IgD-negative memory B cell (primary cell): Measurements from ENCODE around the gene PACC1. TPM values are rescaled to one million over a fixed set of nuclear protein-coding genes. Genes with fewer than 3 reads are reported as not detected.
"Not testable (repeated sequence)": the region's sequence is repeated elsewhere in the genome, so short reads cannot be mapped to it uniquely, and the experiment has no call there.

Experiments used
- H3K27ac Mint-ChIP-seq, 3 donors: one replicate each; pipeline ENCODE4 v1.8.0; 2020 to 2022; ENCODE audit warnings: mild to moderate bottlenecking in 3 of 3, mixed read lengths in 3 of 3, moderate library complexity in 1 of 3
- H3K27me3 Mint-ChIP-seq: one replicate; pipeline ENCODE4 v1.8.0; 2021; ENCODE audit warnings: mixed read lengths
- H3K36me3 Mint-ChIP-seq: one replicate; pipeline ENCODE4 v1.8.0; 2020; ENCODE audit warnings: mild to moderate bottlenecking, mixed read lengths
- H3K4me1 Mint-ChIP-seq, 3 donors: one replicate each; pipeline ENCODE4 v1.8.0; 2020 to 2022; ENCODE audit warnings: mixed read lengths in 3 of 3, mild to moderate bottlenecking in 1 of 3
- H3K4me3 Mint-ChIP-seq, 4 donors: one replicate each; pipeline ENCODE4 v1.8.0; 2020 to 2022; ENCODE audit warnings: mild to moderate bottlenecking in 4 of 4, mixed read lengths in 4 of 4, moderate library complexity in 3 of 4
- H3K9me3 Mint-ChIP-seq, 3 donors: one replicate each; pipeline ENCODE4 v1.8.0; 2020 to 2021; ENCODE audit warnings: mixed read lengths in 3 of 3, mild to moderate bottlenecking in 1 of 3
- polyA plus RNA-seq: library from polyadenylated mRNA; unstranded; fragments of 300-500 nt; fragmentation: Illumina TruSeq; gene quantifications from one replicate; pipeline ENCODE4 v1.2.3, GENCODE V29; 2021

The PACC1 gene
- polyA plus RNA-seq, 1 donor from 2014 or later, result 14.7 TPM

DNA sequence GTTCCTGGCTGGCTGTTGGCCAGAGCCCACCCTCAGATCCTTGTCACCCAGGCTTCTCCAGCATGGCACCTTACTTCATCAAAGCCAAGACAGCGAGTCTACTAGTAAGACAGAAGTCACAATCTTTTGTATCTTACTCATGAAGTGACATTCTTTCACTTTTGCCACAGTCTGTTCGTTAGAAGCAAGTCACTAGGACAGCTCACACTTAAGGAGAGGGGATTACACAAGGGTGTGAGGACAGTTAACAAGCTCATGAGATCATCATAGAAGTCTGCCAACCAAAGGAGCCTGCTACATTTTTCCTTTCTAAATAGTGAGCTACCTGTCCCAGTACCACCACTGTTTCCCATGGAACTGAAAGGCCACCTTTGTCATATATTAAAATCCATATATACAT is 61.5 kb downstream of the PACC1 start:
- H3K27me3 Mint-ChIP-seq, result no peaks in the 10 kb centered on the region
- H3K9me3 Mint-ChIP-seq, result no peaks in the 10 kb centered on the region
- no peaks in the 10 kb centered on the region for H3K36me3 Mint-ChIP-seq
- H3K27ac Mint-ChIP-seq, result peak overlapping the region in 1 of 3 donors; percentile 29
- no peak overlapping the region for H3K4me3 Mint-ChIP-seq
- H3K4me1 Mint-ChIP-seq, result no peaks in the 10 kb centered on the region

DNA sequence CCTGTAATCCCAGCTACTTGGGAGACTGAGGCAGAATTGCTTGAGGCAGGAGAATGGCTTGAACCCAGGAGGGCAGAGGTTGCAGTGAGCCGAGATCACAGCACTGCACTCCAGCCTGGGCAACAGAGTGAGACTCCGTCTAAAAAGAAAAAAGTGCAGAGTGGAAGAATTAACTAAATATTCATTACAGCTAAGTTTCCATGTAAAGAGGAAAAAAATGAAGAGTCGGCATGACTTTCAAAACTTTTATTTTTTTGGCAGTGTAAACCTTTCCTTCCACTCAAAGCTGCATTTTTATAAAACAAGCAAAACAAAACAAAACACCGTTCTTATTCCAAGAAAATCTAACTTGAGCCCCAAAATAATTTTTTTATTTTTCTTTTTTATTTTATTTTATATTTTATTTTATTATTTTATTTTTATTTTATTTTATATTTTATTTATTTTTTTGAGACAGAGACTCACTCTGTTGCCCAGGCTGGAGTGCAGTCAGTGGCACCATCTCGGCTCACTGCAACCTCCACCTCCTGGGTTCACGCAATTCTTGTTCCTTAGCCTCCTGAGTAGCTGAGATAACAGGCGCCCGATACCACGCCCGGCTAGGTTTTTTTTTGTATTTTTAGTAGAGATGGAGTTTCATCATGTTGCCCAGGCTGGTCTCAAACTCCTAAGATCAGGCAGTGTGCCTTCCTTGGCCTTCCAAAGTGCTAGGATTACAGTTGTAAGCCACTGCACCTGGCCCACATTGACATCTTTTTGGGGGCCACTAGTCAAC is 62.9 kb downstream of the PACC1 start:
- Mint-ChIP-seq H3K36me3 (no peaks in the 10 kb centered on the region), H3K4me3 (no peak overlapping the region), H3K27ac (peak overlapping the region in 1 of 3 donors; percentile 71), H3K4me1 (no peaks in the 10 kb centered on the region), H3K27me3 (no peaks in the 10 kb centered on the region), H3K9me3 (no peaks in the 10 kb centered on the region)

DNA sequence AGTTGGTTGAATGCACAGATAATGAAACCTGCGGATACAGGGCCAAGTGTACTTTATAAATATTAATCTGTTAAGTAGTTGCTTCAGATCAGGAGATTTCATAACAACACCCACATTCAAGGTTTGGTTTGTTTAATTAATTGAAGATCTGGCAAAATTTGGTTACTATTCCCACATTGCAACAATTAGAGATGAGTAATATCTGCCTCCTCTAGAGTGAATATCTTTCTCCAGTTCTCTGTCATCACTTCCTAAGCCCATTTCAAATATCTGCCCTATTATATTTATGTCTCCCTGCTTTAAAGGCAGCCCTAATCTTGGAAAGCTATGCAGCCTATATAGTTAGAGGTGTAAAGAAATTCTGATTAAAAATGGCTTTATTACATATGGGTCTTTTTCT is 68.1 kb downstream of the PACC1 start:
- H3K4me3 Mint-ChIP-seq, result no peak overlapping the region
- H3K27ac Mint-ChIP-seq, result no peak overlapping the region
- H3K4me1 Mint-ChIP-seq, result peaks cover 0 to 2% (median 0%) of the 10 kb centered on the region in 3 donors
- H3K36me3 Mint-ChIP-seq, result no peaks in the 10 kb centered on the region
- no peaks in the 10 kb centered on the region for H3K27me3 Mint-ChIP-seq
- H3K9me3 Mint-ChIP-seq, result no peaks in the 10 kb centered on the region

DNA sequence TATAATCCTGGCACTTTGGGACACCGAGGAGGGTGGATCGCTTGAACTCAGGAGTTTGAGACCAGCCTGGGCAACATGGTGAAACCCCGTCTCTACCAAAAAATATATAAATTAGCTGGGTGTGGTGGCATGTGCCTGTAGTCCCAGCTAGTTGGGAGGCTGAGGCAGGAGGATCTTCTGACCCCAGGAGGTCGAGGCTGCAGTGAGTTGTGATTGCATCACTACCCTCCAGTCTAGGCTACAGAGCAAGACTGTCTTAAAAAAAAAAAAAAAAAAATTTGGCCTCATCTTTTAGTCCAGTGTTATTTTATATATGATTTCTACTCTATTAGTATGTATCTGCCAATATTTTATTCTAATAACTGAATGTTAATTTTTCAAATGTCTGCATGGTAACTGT is 69.8 kb downstream of the PACC1 start:
- Mint-ChIP-seq H3K27ac (no peak overlapping the region), H3K4me1 (peaks cover 0 to 2% (median 2%) of the 10 kb centered on the region in 3 donors), H3K36me3 (no peaks in the 10 kb centered on the region)

DNA sequence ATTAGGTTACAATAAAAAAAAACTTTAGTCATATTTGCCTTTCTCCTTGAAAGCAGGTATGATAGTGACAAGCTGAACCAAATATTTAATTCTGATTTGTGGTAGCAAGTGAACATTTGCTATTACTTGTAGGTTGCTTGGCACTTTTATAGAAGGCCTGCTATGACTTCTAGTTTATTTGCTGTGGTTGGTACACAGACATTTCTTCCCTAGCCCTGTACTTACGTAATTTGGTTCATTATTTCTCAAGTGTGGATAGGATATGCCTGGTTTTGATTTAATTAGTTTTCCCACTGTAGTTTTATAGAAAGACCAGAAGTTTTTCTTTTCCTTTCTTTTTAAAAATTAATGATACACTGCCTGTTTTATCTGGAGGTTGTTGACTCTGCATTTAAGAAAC is 73.6 kb downstream of the PACC1 start:
- H3K36me3 Mint-ChIP-seq, result no peaks in the 10 kb centered on the region
- no peaks in the 10 kb centered on the region for H3K9me3 Mint-ChIP-seq
- H3K4me3 Mint-ChIP-seq, result no peak overlapping the region
- H3K27me3 Mint-ChIP-seq, result no peaks in the 10 kb centered on the region
- peaks cover 2 to 3% (median 2%) of the 10 kb centered on the region in 3 donors for H3K4me1 Mint-ChIP-seq
- H3K27ac Mint-ChIP-seq, result peak overlapping the region in 1 of 3 donors; percentile 28

More for the DNA sequence above, 69.8 kb downstream of the PACC1 start:
- H3K4me3 Mint-ChIP-seq, result no peak overlapping the region
- no peaks in the 10 kb centered on the region for H3K27me3 Mint-ChIP-seq
- no peaks in the 10 kb centered on the region for H3K9me3 Mint-ChIP-seq

DNA sequence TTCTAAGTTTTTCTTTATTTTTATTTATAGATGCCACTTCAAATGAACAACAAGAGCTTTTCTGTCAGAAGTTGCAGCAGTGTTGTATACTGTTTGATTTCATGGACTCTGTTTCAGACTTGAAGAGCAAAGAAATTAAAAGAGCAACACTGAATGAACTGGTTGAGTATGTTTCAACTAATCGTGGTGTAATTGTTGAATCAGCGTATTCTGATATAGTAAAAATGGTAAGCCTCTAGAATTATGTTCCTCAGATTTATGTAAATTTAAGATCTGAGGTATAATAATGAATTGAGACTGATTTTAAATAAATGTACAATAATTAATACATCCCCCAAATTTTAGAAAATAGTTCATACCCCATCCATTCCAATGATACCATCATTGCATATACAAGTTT is 85.6 kb downstream of the PACC1 start:
- peaks cover 5% of the 10 kb centered on the region for H3K36me3 Mint-ChIP-seq
- peaks cover 5 to 16% (median 10%) of the 10 kb centered on the region in 3 donors for H3K4me1 Mint-ChIP-seq
- no peak overlapping the region for H3K27ac Mint-ChIP-seq
- no peaks in the 10 kb centered on the region for H3K27me3 Mint-ChIP-seq
- H3K9me3 Mint-ChIP-seq, result no peaks in the 10 kb centered on the region
- no peak overlapping the region for H3K4me3 Mint-ChIP-seq

DNA sequence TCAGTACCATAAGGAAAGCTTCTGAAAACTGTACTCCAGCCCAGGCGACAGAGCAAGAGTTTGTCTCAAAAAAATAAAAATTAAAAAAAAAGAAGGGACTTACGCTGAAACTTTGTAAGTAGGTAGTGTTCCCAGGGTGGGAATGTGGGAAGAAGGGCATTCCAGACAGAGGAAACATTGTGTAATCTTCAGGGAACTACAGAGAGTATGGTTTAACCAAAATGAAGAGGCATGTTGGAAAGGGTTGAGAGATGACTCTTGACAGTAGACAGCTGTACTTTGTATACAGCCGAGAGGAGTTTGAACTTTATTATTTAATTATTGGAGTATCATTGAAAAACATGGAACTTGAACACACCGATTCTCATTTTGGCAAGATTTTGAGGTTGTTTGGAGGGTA is 86.4 kb downstream of the PACC1 start:
- no peaks in the 10 kb centered on the region for H3K9me3 Mint-ChIP-seq
- H3K36me3 Mint-ChIP-seq, result peaks cover 1% of the 10 kb centered on the region
- no peak overlapping the region for H3K4me3 Mint-ChIP-seq
- no peaks in the 10 kb centered on the region for H3K27me3 Mint-ChIP-seq
- H3K27ac Mint-ChIP-seq, result no peak overlapping the region
- H3K4me1 Mint-ChIP-seq, result peaks cover 5 to 20% (median 10%) of the 10 kb centered on the region in 3 donors

DNA sequence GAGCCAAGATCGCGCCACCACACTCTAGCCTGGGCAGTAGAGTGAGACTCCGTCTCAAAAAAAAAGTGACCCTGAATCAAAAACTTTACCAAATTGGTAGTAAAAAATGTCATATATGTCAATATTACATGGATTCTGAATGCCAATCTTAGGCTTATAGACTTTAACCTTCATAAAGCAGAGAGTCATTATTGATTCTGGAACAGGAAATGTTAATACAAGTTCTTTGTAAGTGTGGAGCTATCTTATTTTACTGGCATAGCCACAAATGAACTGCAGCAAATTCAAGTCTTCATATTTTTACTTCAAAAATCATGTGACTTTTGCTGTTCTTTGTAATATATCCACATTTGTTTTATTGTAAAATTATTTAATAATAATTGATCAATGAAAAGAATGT is 88.1 kb downstream of the PACC1 start:
- H3K4me1 Mint-ChIP-seq, result peaks cover 7 to 23% (median 10%) of the 10 kb centered on the region in 3 donors
- H3K4me3 Mint-ChIP-seq, result no peak overlapping the region
- H3K27me3 Mint-ChIP-seq, result no peaks in the 10 kb centered on the region
- no peak overlapping the region for H3K27ac Mint-ChIP-seq
- H3K36me3 Mint-ChIP-seq, result peaks cover 1% of the 10 kb centered on the region
- no peaks in the 10 kb centered on the region for H3K9me3 Mint-ChIP-seq

DNA sequence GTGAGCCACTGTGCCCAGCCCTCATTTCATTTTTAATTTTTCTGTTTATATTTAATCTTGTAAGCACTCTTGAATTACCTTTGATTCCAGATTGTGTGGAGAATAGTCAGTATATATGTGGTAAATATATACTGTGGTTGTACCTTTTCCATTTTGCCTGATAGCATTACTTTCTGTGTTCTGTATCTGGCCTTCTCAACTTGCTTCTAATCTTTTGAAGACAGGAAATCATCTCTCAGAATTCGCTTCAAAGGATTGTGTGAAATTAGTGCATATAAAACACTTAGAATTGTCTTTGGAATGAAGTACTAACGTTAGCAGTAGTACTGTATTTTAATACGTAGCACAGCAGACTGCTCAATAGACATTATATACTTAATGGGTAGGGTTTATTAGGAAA is 91.6 kb downstream of the PACC1 start:
- H3K36me3 Mint-ChIP-seq, result no peaks in the 10 kb centered on the region
- no peaks in the 10 kb centered on the region for H3K9me3 Mint-ChIP-seq
- peak overlapping the region in 1 of 3 donors; percentile 53 for H3K27ac Mint-ChIP-seq
- peaks cover 7 to 23% (median 15%) of the 10 kb centered on the region in 3 donors for H3K4me1 Mint-ChIP-seq
- no peaks in the 10 kb centered on the region for H3K27me3 Mint-ChIP-seq
- no peak overlapping the region for H3K4me3 Mint-ChIP-seq

DNA sequence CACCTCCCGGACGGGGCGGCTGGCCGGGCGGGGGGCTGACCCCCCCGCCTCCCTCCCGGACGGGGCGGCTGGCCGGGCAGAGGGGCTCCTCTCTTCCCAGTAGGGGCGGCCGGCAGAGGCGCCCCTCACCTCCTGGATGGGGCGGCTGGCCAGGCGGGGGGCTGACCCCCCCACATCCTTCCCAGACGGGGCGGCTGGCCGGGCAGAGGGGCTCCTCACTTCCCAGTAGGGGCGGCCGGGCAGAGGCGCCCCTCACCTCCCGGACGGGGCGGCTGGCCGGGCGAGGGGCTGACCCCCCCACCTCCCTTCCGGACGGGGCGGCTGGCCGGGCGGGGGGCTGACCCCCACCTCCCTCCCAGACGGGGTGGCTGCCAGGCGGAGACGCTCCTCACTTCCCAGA is 93.7 kb downstream of the PACC1 start:
- H3K27me3 Mint-ChIP-seq, H3K36me3 Mint-ChIP-seq, H3K27ac Mint-ChIP-seq, H3K9me3 Mint-ChIP-seq, H3K4me3 Mint-ChIP-seq: not testable (repeated sequence)
- H3K4me1 Mint-ChIP-seq, result peaks cover 14 to 34% (median 25%) of the 10 kb centered on the region in 3 donors

DNA sequence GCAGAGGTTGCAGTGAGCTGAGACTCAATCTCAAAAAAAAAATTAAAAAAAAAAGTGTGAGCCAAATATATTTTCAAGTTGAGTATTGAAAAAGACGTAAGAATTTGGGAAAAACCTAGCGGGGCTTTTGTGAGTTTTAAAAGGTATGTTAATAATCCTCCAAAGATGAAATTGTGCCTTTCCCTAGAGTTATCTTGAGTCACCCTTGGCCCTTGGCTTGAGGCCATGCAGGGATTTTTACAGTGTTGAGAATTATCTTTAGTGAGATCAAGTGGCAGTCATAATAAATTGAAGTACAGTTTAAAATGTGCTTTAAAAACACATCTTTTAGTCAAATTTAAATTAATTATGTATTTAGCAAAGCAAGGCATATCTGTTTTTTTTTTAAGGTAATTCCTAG is 96.8 kb downstream of the PACC1 start:
- H3K36me3 Mint-ChIP-seq, result peaks cover 5% of the 10 kb centered on the region
- no peaks in the 10 kb centered on the region for H3K27me3 Mint-ChIP-seq
- peak overlapping the region in 1 of 3 donors; percentile 21 for H3K27ac Mint-ChIP-seq
- no peak overlapping the region for H3K4me3 Mint-ChIP-seq
- H3K4me1 Mint-ChIP-seq, result peaks cover 16 to 28% (median 24%) of the 10 kb centered on the region in 3 donors
- H3K9me3 Mint-ChIP-seq, result no peaks in the 10 kb centered on the region

DNA sequence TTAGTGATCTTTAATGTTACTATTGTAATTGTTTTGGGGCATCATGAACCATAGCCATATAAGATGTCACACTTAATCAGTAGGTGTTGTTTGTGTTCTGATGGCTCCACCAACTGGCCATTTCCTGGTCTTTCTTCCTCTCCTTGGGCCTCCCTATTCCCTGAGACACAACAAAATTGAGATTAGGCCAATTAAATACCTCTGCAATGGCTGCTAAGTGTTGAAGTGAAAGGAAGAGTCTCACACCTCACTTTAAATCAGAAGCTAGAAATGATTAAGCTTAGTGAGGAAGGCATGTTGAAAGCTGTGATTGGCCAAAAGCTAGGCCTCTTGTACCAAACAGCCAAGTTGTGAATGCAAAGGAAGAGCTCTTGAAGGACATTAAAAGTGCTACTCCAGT is 98.8 kb downstream of the PACC1 start:
- Mint-ChIP-seq H3K9me3 (no peaks in the 10 kb centered on the region), H3K27ac (peak overlapping the region in 1 of 3 donors; percentile 66)

DNA sequence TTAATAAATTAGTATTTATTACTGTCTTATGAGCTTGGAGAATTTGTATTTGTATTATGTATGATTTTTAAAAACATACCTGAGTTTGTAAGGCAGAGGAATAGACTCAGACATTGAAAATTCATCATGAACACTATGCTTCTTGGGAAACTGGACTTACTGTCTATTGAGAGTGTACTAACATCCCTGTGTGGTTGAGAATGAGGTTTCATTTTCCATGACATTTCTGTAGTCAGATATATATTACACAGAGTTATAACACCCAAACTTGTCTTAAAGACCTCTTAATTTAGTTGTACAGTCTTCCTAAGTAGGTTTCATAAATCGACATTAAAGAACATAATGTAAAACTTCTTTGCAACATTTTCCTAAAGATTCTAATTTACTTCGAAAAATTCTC is 99.5 kb downstream of the PACC1 start:
- no peak overlapping the region for H3K27ac Mint-ChIP-seq
- H3K36me3 Mint-ChIP-seq, result peaks cover 5% of the 10 kb centered on the region
- no peak overlapping the region for H3K4me3 Mint-ChIP-seq
- no peaks in the 10 kb centered on the region for H3K27me3 Mint-ChIP-seq
- no peaks in the 10 kb centered on the region for H3K9me3 Mint-ChIP-seq
- H3K4me1 Mint-ChIP-seq, result peaks cover 17 to 35% (median 33%) of the 10 kb centered on the region in 3 donors

More for the DNA sequence above, 98.8 kb downstream of the PACC1 start:
- Mint-ChIP-seq H3K36me3 (peaks cover 5% of the 10 kb centered on the region), H3K27me3 (no peaks in the 10 kb centered on the region), H3K4me1 (peaks cover 16 to 31% (median 29%) of the 10 kb centered on the region in 3 donors), H3K4me3 (no peak overlapping the region)
